ENCODE data around the gene SLC5A2. TPM values are rescaled to one million over a fixed set of nuclear protein-coding genes. Genes with fewer than 3 reads are reported as not detected.

Gene SLC5A2
- total and polyA plus RNA-seq, 2 of the 13 experiments (the other 11 are each of a cell fraction or from before 2014, with no cell fraction given) = 0.24 to 0.97 TPM

GRCh38 chr16:31477220-31478216 is 5.4 kb upstream of the SLC5A2 start (continued):
- peak; percentile 91; the same call in 1 of the 2 replicates for TF ChIP-seq ZNF512B (CRISPR knock-in tag; IDR thresholded peaks at IDR 0.05; ENCODE audit: borderline replicate concordance)
- 0 out of 2 replicates have a peak, but pooled peaks have one; percentile 37 for TF ChIP-seq SP4 (CRISPR knock-in tag; IDR thresholded peaks at IDR 0.05)
- peak; percentile 94 for TF ChIP-seq ZNF251 (CRISPR knock-in tag; IDR thresholded peaks at IDR 0.05)
- 0 out of 2 replicates have a peak, but pooled peaks have one; percentile 57 for TF ChIP-seq SAFB2 (CRISPR knock-in tag; IDR thresholded peaks at IDR 0.05; ENCODE audit: borderline replicate concordance, low read depth)
- TF ChIP-seq ZNF781 (CRISPR knock-in tag; IDR thresholded peaks at IDR 0.05; ENCODE audit: borderline replicate concordance, not compliant biosample characterization) = peak; percentile 40
- TF ChIP-seq U2AF2 (IDR thresholded peaks at IDR 0.05; ENCODE audit: low read depth, low read length) = no peak
- TF ChIP-seq MTF1 (CRISPR knock-in tag; IDR thresholded peaks at IDR 0.05) = 0 out of 2 replicates have a peak, but pooled peaks have one; percentile 33
- no peak; the same call in 1 of the 2 replicates for TF ChIP-seq ZNF576 (CRISPR knock-in tag; IDR thresholded peaks at IDR 0.05)
- TF ChIP-seq NR3C1 (CRISPR knock-in tag; IDR thresholded peaks at IDR 0.05) = no peak
- TF ChIP-seq GATAD2A (CRISPR knock-in tag; IDR thresholded peaks at IDR 0.05) = peak; percentile 58
- peak; percentile 55 for TF ChIP-seq MYPOP (CRISPR knock-in tag; IDR thresholded peaks at IDR 0.05)
- no peak for TF ChIP-seq ZNF766 (CRISPR knock-in tag; IDR thresholded peaks at IDR 0.05; ENCODE audit: borderline replicate concordance)
- no peak; the same call in 1 of the 2 replicates for TF ChIP-seq ZNF232 (CRISPR knock-in tag; IDR thresholded peaks at IDR 0.05; ENCODE audit: borderline replicate concordance)
- TF ChIP-seq TAF15 (IDR thresholded peaks at IDR 0.05; ENCODE audit: low read depth, low read length, poor library complexity, severe bottlenecking) = peak; percentile 45
- TF ChIP-seq FOXP1 (IDR thresholded peaks at IDR 0.05) = no peak
- no peak; the same call in 1 of the 2 replicates for TF ChIP-seq FOXP1 (CRISPR knock-in tag; IDR thresholded peaks at IDR 0.05)
- no peak for TF ChIP-seq ZNF569 (CRISPR knock-in tag; IDR thresholded peaks at IDR 0.05; ENCODE audit: borderline replicate concordance)
- no peak for TF ChIP-seq ZBTB1 (CRISPR knock-in tag; IDR thresholded peaks at IDR 0.05; ENCODE audit: borderline replicate concordance)
- TF ChIP-seq ZNF574 (CRISPR knock-in tag; IDR thresholded peaks at IDR 0.05) = peak; percentile 66
- TF ChIP-seq ZSCAN29 (CRISPR knock-in tag; conservative IDR thresholded peaks at IDR 0.05) = peak; percentile 85
- 0 out of 2 replicates have a peak, but pooled peaks have one; percentile 66 for TF ChIP-seq ZBTB8A (CRISPR knock-in tag; IDR thresholded peaks at IDR 0.05; ENCODE audit: borderline replicate concordance, low read depth)
- 0 out of 2 replicates have a peak, but pooled peaks have one; percentile 12 for TF ChIP-seq CHD2 (IDR thresholded peaks at IDR 0.05; ENCODE audit: low read depth, low read length)
